ENCODE data around the gene POLR2F.

DNA sequence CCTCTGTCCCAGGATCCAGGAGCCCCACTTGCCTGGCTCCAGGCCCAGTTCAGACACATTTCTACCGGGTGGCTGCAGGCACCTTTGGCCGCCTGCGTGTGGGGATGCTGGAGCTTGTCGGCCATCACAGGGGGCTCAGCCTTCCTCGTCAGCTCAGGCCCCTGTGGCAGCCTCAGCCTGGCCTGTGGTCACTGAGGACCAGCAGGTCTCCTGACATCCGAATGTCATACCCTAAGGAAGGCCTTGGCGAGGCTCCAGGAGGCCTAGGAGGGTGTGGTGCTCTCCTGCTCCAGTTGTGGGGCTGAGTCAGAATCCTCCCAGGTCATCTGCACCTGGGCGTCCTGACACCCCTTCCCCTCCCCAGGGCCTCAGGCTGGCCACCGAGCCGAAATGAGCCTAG, 45.7 kb downstream of the POLR2F start:
- TF ChIP-seq, protein P1, sequence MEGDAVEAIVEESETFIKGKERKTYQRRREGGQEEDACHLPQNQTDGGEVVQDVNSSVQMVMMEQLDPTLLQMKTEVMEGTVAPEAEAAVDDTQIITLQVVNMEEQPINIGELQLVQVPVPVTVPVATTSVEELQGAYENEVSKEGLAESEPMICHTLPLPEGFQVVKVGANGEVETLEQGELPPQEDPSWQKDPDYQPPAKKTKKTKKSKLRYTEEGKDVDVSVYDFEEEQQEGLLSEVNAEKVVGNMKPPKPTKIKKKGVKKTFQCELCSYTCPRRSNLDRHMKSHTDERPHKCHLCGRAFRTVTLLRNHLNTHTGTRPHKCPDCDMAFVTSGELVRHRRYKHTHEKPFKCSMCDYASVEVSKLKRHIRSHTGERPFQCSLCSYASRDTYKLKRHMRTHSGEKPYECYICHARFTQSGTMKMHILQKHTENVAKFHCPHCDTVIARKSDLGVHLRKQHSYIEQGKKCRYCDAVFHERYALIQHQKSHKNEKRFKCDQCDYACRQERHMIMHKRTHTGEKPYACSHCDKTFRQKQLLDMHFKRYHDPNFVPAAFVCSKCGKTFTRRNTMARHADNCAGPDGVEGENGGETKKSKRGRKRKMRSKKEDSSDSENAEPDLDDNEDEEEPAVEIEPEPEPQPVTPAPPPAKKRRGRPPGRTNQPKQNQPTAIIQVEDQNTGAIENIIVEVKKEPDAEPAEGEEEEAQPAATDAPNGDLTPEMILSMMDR (IDR thresholded peaks at IDR 0.05): no peak
- TF ChIP-seq POLR2A (IDR thresholded peaks at IDR 0.05): no peak

Data from lower leg skin (tissue), 3 donors.